Measurements from ENCODE around the gene SSBP3.

DNA sequence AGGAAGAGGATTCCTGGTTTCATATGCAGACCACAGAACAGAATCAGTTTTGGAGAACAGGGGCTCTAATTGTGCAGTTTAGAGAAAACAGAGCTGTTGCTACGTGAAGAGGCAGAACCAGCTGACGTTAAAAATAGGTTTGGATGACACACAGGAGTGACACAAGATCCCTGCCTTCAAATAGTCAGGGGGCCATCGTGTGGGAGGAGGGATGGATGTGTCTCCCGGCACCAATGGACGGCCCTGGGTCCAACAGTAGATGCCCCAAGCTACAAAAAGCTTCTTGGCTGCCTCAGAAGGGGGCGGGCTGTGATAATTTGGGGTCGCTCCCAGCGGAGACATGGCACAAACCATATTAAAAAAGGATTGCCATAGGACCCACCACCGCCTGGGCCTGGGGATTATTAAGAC is 118.4 kb downstream of the SSBP3 start:
- TF ChIP-seq, protein P1, sequence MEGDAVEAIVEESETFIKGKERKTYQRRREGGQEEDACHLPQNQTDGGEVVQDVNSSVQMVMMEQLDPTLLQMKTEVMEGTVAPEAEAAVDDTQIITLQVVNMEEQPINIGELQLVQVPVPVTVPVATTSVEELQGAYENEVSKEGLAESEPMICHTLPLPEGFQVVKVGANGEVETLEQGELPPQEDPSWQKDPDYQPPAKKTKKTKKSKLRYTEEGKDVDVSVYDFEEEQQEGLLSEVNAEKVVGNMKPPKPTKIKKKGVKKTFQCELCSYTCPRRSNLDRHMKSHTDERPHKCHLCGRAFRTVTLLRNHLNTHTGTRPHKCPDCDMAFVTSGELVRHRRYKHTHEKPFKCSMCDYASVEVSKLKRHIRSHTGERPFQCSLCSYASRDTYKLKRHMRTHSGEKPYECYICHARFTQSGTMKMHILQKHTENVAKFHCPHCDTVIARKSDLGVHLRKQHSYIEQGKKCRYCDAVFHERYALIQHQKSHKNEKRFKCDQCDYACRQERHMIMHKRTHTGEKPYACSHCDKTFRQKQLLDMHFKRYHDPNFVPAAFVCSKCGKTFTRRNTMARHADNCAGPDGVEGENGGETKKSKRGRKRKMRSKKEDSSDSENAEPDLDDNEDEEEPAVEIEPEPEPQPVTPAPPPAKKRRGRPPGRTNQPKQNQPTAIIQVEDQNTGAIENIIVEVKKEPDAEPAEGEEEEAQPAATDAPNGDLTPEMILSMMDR (conservative IDR thresholded peaks at IDR 0.05; ENCODE audit: low read depth in 2 of 2) = no peak
- TF ChIP-seq POLR2AphosphoS5 (IDR thresholded peaks at IDR 0.05; ENCODE audit: low read depth) = no peak
- TF ChIP-seq, protein P2, sequence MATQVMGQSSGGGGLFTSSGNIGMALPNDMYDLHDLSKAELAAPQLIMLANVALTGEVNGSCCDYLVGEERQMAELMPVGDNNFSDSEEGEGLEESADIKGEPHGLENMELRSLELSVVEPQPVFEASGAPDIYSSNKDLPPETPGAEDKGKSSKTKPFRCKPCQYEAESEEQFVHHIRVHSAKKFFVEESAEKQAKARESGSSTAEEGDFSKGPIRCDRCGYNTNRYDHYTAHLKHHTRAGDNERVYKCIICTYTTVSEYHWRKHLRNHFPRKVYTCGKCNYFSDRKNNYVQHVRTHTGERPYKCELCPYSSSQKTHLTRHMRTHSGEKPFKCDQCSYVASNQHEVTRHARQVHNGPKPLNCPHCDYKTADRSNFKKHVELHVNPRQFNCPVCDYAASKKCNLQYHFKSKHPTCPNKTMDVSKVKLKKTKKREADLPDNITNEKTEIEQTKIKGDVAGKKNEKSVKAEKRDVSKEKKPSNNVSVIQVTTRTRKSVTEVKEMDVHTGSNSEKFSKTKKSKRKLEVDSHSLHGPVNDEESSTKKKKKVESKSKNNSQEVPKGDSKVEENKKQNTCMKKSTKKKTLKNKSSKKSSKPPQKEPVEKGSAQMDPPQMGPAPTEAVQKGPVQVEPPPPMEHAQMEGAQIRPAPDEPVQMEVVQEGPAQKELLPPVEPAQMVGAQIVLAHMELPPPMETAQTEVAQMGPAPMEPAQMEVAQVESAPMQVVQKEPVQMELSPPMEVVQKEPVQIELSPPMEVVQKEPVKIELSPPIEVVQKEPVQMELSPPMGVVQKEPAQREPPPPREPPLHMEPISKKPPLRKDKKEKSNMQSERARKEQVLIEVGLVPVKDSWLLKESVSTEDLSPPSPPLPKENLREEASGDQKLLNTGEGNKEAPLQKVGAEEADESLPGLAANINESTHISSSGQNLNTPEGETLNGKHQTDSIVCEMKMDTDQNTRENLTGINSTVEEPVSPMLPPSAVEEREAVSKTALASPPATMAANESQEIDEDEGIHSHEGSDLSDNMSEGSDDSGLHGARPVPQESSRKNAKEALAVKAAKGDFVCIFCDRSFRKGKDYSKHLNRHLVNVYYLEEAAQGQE (IDR thresholded peaks at IDR 0.05; ENCODE audit: unreplicated experiment) = no peak
- TF ChIP-seq EZH2 (IDR thresholded peaks at IDR 0.05; ENCODE audit: low read depth, unreplicated experiment) = no peak
